Measurements from ENCODE around the gene ALDH3A1.

GRCh38 chr17:19747159-19747719 lies 859 bp downstream of the ALDH3A1 start:
- TF ChIP-seq CTCF (conservative IDR thresholded peaks at IDR 0.05; ENCODE audit: low read depth, low read length) (no peak), POLR2A (IDR thresholded peaks at IDR 0.05; ENCODE audit: low read depth, low read length) (no peak), RCOR1 (IDR thresholded peaks at IDR 0.05; ENCODE audit: insufficient replicate concordance, low read length) (no peak), SMC3 (IDR thresholded peaks at IDR 0.05; ENCODE audit: low read depth, low read length) (no peak), MAZ (IDR thresholded peaks at IDR 0.05; ENCODE audit: borderline replicate concordance, low read depth, low read length) (no peak), RAD21 (IDR thresholded peaks at IDR 0.05; ENCODE audit: low read length) (no peak)
